HEK293T (cell line): ENCODE results near the gene B3GNT7.
"Not testable (repeated sequence)": the region's sequence is repeated elsewhere in the genome, so short reads cannot be mapped to it uniquely, and the experiment has no call there.

Experiments
- CTCF ChIA-PET: fragments of 350-600 bp; formaldehyde crosslinking; extraction: SDS; loops from one replicate; lab custom pipeline; 2021; ENCODE audit warnings: antibody characterized with exemption, inconsistent platforms; lab: Yijun Ruan, JAX
- POLR2A ChIA-PET: fragments of 350-600 bp; formaldehyde crosslinking; extraction: SDS; loops from one replicate; lab custom pipeline; 2020; ENCODE audit warnings: antibody characterized with exemption, inconsistent platforms; lab: Yijun Ruan, JAX
- DNase-seq: peaks from one replicate; pipeline ENCODE4 v3.0.0; 2012; ENCODE audit warnings: mixed read lengths; ENCODE audit errors: extremely low spot score
- ARNT ChIP-seq: fragments of 450-650 bp; IDR thresholded peaks from 2 replicates; pipeline ENCODE4 v1.6.1; 2017; ENCODE audit warnings: mild to moderate bottlenecking
- BHLHE40 ChIP-seq: fragments of 450-650 bp; IDR thresholded peaks from 2 replicates; pipeline ENCODE4 v1.6.1; 2016; ENCODE audit warnings: mild to moderate bottlenecking, moderate library complexity, borderline replicate concordance
- CTBP1 ChIP-seq: fragments of 450-650 bp; IDR thresholded peaks from 2 replicates; pipeline ENCODE4 v1.6.1; 2016; ENCODE audit warnings: borderline replicate concordance
- ELF4 ChIP-seq: fragments of 450-650 bp; IDR thresholded peaks from 2 replicates; pipeline ENCODE4 v1.6.1; 2017; ENCODE audit warnings: antibody characterized with exemption
- FOXA1 ChIP-seq: fragments of 450-650 bp; IDR thresholded peaks from 2 replicates; pipeline ENCODE4 v1.6.1; 2016; ENCODE audit warnings: mild to moderate bottlenecking
- FOXK2 ChIP-seq: fragments of 450-650 bp; IDR thresholded peaks from 2 replicates; pipeline ENCODE4 v1.6.1; 2016; ENCODE audit warnings: mild to moderate bottlenecking
- FOXM1 ChIP-seq: fragments of 450-650 bp; IDR thresholded peaks from 2 replicates; pipeline ENCODE4 v1.6.1; 2017; ENCODE audit warnings: mild to moderate bottlenecking, borderline replicate concordance
- HDGF ChIP-seq: fragments of 450-650 bp; IDR thresholded peaks from 2 replicates; pipeline ENCODE4 v1.6.1; 2017; ENCODE audit warnings: antibody characterized with exemption, borderline replicate concordance
- L3MBTL2 ChIP-seq: fragments of 450-650 bp; conservative IDR thresholded peaks from 2 replicates; pipeline ENCODE4 v1.6.1; 2016; ENCODE audit warnings: mild to moderate bottlenecking
- LEF1 ChIP-seq: fragments of 450-650 bp; IDR thresholded peaks from 2 replicates; pipeline ENCODE4 v1.6.1; 2017; ENCODE audit warnings: mild to moderate bottlenecking, borderline replicate concordance
- NFRKB ChIP-seq: fragments of 450-650 bp; IDR thresholded peaks from 2 replicates; pipeline ENCODE4 v1.6.1; 2016; ENCODE audit warnings: mild to moderate bottlenecking, moderate library complexity
- SP1 ChIP-seq: fragments of 450-650 bp; IDR thresholded peaks from 2 replicates; pipeline ENCODE4 v1.6.1; 2017
- SUZ12 ChIP-seq: fragments of 450-650 bp; IDR thresholded peaks from 2 replicates; pipeline ENCODE4 v1.6.1; 2016; ENCODE audit warnings: mild to moderate bottlenecking
- TARDBP ChIP-seq: fragments of 450-650 bp; IDR thresholded peaks from 2 replicates; pipeline ENCODE4 v1.6.1; 2016
- ZNF384 ChIP-seq: fragments of 450-650 bp; IDR thresholded peaks from 2 replicates; pipeline ENCODE4 v1.6.1; 2016

B3GNT7 gene

DNA sequence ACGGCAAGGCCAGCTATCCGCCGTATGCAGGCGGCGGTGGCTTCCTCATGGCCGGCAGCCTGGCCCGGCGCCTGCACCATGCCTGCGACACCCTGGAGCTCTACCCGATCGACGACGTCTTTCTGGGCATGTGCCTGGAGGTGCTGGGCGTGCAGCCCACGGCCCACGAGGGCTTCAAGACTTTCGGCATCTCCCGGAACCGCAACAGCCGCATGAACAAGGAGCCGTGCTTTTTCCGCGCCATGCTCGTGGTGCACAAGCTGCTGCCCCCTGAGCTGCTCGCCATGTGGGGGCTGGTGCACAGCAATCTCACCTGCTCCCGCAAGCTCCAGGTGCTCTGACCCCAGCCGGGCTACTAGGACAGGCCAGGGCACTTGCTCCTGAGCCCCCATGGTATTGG lies 3.1 kb downstream of the B3GNT7 start:
- POLR2A ChIA-PET = no interaction called here
- TF ChIP-seq L3MBTL2 (no peak), TARDBP (no peak), FOXK2 (no peak), BHLHE40 (no peak), NFRKB (no peak)
- DNase-seq = no peak
- CTCF ChIA-PET = interaction anchor here (1.5 kb wide), 1 partner anchor 11 kb away, joined by 3 read pairs; no protein-coding TSS in a partner anchor

DNA sequence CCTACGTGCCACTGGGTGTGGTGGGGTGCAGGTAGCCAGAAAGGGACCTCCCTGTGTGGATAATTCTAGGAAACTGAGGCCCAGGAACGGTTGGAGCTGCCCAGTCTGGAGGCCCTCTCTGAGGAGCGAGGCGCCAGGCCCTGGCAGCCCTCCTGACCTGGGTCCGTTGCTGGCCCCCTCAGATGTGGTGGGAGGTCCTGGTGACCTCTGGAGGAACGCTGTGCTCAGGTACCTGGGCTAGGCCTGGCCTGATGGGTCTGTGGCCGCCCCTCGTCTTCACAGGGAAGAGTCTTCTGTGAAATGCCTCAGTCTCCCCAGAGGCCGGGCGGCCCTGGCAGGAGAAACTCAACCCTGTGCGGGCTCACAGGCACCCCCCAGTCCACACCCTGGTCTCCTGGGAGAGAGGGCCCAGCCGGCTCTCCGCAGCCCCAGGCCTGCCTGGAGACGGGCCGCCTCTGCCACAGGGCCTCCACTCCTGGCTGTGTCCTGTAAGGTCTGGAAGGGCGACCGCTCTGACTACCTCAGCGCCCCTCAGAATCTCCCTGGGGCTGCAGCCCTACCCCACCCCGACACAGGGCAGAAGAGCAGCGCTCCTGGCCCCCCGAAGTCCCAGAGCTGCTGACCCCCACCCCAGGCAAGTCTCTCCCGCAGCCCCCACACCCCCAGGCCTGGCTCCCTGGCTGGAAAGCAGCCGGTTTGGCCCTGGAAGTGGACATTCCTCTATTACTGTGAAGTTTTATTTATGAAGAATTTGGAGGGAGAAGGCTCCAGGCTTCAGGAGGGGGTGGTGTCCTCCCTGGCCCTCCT lies 3.7 kb downstream of the B3GNT7 start:
- no peak for DNase-seq
- TF ChIP-seq BHLHE40 (no peak), FOXA1 (no peak), ZNF384 (no peak), CTBP1 (no peak), ARNT (no peak), HDGF (no peak), FOXK2 (no peak), FOXM1 (no peak), ELF4 (no peak), SP1 (no peak), TARDBP (no peak), LEF1 (no peak), SUZ12 (no peak)
- ChIA-PET POLR2A (no interaction called here), CTCF (interaction anchor here (1.5 to 1.6 kb wide), 2 partner anchors 11 to 295 kb away, joined by 3 read pairs; no protein-coding TSS in a partner anchor)

DNA sequence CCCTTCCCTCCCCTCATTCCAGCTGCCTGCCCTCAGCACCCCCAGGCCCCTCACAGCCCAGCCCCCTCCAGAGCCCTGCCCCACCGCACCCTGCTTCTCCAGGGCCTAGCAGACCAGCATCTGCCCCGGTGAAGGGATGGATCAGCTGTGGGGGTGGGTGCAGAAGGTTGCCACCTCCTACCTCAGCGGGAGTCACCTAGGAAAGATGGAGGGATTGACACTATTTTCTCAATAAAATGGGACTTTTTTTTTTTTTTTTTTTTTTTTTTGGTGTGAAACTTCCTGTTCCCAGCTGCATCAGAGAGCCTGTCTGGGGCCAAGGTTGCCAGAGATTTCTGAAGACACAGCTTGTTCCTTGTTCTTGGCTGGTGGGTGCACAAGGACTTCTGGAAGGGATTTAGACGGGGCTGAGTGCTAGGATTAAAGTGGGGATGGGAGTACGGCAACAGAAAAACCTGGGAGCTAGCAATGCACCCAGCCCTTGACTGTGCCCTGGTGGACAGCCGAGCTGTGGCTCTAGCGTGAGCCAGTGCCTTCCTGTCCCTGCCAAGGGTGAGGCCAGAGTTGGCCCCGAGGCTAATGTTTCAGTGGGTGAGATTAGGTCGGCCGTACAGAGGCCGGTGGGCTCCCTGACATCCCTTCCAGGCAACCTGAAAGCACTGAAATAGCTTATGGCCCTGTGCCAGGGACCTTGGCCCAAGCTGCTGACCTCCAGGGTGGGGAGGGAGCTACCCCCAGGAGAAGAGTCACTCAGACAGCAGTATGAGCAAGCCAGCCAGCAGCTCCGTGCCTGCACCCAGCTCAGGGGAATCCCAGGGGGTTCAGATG lies 4.6 kb downstream of the B3GNT7 start:
- ChIA-PET CTCF (interaction anchor here (0.7 to 1.6 kb wide), 3 partner anchors 13 to 296 kb away, joined by 3 to 4 read pairs (median 3); no protein-coding TSS in a partner anchor), POLR2A (interaction anchor here (0.9 kb wide), 1 partner anchor 56 kb away, joined by 3 read pairs; no protein-coding TSS in a partner anchor)
- TF ChIP-seq CTBP1 (no peak), HDGF (0 out of 2 replicates have a peak, but pooled peaks have one; percentile 54), NFRKB (no peak), ELF4 (no peak)
- DNase-seq = no peak

DNA sequence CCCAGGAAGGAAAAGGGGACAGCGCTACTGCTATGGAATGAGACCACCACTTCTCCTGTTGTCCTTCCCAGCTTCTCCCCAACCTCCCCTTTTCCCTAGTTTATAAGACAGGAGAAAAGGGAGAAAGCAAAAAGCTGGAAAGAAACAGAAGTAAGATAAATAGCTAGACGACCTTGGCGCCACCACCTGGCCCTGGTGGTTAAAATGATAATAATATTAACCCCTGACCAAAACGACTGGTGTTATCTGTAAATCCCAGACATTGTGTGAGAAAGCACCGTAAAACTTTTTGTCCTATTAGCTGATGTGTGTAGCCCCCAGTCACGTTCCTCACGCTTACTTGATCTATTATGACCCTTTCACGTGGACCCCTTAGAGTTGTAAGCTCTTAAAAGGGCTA lies 5.2 kb downstream of the B3GNT7 start:
- ChIA-PET POLR2A (interaction anchor here (0.9 kb wide), 1 partner anchor 55 kb away, joined by 3 read pairs; no protein-coding TSS in a partner anchor), CTCF (interaction anchor here (0.7 to 1.6 kb wide), 3 partner anchors 12 to 297 kb away, joined by 3 to 4 read pairs (median 3); no protein-coding TSS in a partner anchor)
- DNase-seq = not testable (repeated sequence)

DNA sequence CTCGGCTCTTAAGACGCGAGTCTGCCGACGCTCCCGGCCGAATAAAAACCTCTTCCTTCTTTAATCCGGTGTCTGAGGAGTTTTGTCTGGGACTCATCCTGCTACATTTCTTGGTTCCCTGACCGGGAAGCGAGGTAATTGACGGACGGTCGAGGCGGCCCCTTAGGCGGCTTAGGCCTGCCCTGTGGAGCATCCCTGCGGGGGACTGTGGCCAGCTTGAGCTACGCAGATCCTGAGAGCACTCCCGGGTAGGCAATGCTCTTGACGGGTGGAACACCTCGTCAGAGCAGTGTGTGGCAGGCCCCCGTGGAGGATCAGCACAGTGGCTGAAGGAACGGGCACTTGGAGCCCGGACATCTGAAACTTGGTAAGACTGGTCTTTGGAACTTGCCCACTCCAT lies 5.6 kb downstream of the B3GNT7 start:
- POLR2A ChIA-PET, DNase-seq: not testable (repeated sequence)
- CTCF ChIA-PET = interaction anchor here (0.7 to 1.6 kb wide), 3 partner anchors 12 to 297 kb away, joined by 3 to 4 read pairs (median 3); no protein-coding TSS in a partner anchor

DNA sequence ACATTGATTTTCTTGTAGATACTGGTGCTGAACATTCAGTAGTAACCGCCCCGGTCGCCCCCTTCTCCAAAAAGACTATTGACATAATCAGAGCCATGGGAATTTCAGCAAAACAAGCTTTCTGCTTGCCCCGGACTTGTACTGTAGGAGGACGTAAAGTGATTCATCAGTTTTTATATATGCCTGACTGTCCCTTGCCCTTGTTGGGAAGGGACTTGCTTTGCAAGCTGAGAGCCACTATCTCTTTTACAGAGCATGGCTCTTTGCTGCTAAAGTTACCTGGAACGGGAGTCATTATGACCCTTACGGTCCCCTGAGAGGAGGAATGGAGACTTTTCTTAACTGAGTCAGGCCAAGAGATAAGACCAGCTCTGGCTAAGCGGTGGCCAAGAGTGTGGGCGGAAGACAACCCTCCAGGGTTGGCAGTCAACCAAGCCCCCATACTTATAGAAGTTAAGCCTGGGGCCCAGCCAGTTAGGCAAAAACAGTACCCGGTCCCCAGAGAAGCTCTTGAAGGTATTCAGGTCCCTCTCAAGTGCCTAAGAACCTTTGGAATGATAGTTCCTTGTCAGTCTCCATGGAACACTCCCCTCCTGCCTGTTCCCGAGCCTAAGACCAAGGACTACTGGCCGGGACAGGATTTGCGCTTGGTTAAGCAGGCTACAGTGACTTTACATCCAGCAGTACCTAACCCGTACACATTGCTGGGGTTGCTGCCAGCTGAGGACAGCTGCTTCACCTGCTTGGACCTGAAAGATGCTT lies 8.1 kb downstream of the B3GNT7 start:
- POLR2A ChIA-PET = not testable (repeated sequence)

DNA sequence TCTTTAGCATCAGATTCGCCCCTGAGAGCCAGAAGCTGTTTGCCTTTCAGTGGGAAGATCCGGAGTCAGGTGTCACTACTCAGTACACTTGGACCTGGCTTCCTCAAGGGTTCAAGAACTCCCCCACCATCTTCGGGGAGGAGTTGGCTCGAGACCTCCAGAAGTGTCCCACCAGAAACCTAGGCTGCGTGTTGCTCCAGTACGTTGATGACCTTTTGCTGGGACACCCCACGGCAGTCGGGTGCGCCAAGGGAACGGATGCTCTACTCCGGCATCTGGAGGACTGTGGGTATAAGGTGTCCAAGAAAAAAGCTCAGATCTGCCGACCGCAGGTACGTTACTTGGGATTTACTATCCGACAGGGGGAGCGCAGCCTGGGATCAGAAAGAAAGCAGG lies 8.7 kb downstream of the B3GNT7 start:
- POLR2A ChIA-PET, CTCF ChIA-PET, DNase-seq: not testable (repeated sequence)

More for the DNA sequence above, 8.1 kb downstream of the B3GNT7 start:
- CTCF ChIA-PET = interaction anchor here (1.2 kb wide), 1 partner anchor 9 kb away, joined by 3 read pairs; no protein-coding TSS in a partner anchor
- not testable (repeated sequence) for DNase-seq

DNA sequence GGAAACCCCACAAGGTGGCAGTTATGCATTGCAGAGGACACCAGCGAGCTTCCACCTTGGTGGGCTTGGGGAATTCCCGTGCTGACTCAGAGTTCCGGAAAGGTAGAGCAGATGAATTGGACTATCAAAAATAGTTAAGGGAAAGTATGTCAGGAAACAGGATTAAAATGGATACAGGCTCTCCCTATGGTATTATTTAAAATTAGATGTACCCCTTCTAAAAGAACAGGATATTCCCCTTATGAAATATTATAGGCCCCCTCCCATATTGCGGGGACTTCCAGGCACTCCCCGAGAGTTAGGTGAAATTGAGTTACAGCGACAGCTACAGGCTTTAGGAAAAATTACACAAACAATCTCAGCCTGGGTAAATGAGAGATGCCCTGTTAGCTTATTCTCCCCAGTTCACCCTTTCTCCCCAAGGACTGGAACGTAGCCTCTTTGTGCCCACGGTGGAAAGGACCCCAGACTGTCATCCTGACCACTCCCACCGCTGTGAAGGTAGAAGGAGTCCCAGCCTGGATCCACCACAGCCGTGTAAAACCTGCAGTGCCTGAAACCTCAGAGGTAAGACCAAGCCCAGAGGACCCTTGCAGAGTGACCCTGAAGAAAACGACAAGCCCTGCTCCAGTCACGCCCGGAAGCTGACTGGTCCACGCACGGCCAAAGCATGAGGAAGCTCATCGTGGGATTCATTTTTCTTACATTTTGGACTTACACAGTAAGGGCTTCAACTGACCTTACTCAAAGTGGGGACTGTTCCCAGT lies 10.3 kb downstream of the B3GNT7 start:
- DNase-seq = not testable (repeated sequence)
- POLR2A ChIA-PET = interaction anchor here (0.5 kb wide), 1 partner anchor 182 kb away, joined by 3 read pairs; no protein-coding TSS in a partner anchor
- CTCF ChIA-PET = interaction anchor here (0.6 to 1.3 kb wide), 6 partner anchors 46 to 1362 kb away, joined by 3 to 4 read pairs (median 3); no protein-coding TSS in a partner anchor

DNA sequence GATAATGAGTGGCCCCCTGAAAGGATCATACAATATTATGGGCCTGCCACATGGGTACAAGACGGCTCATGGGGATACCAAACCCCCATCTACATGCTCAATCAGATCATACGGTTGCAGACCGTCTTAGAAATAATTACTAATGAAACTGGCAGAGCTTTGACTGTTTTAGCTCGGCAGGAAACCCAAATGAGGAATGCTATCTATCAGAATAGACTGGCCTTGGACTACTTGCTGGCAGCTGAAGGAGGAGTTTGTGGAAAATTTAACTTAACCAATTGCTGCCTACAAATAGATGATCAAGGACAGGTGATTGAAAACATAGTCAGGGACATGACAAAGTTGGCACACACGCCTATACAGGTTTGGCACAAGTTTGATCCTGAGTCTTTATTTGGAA lies 12.2 kb downstream of the B3GNT7 start:
- CTCF ChIA-PET = interaction anchor here (0.7 to 1.1 kb wide), 2 partner anchors 70 to 180 kb away, joined by 3 to 4 read pairs; no protein-coding TSS in a partner anchor
- POLR2A ChIA-PET, DNase-seq: not testable (repeated sequence)

DNA sequence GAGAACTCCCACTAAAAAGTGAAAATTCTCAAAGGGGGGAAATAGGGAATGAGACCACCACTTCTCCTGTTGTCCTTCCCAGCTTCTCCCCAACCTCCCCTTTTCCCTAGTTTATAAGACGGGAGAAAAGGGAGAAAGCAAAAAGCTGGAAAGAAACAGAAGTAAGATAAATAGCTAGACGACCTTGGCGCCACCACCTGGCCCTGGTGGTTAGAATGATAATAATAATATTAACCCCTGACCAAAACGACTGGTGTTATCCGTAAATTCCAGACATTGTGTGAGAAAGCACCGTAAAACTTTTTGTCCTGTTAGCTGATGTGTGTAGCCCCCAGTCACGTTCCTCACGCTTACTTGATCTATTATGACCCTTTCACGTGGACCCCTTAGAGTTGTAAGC lies 12.8 kb downstream of the B3GNT7 start:
- DNase-seq, POLR2A ChIA-PET: not testable (repeated sequence)
- CTCF ChIA-PET = interaction anchor here (1.1 kb wide), 1 partner anchor 181 kb away, joined by 3 read pairs; no protein-coding TSS in a partner anchor
